PC-9 (cell line): ENCODE data around the gene TMEM63C.

Experiments used
- EZH2 ChIP-seq: fragments of 200-600 bp; sonication (generic); IDR thresholded peaks from 2 replicates; pipeline ENCODE4 v1.8.0; 2017; ENCODE audit warnings: antibody characterized with exemption, low read depth
- TF ChIP-seq, protein P1 (sequence below): fragments of 200-600 bp; sonication (generic); conservative IDR thresholded peaks from 2 replicates; pipeline ENCODE4 v1.6.1; 2017; ENCODE audit warnings: mixed run types, antibody characterized with exemption, mild to moderate bottlenecking, moderate library complexity

DNA sequence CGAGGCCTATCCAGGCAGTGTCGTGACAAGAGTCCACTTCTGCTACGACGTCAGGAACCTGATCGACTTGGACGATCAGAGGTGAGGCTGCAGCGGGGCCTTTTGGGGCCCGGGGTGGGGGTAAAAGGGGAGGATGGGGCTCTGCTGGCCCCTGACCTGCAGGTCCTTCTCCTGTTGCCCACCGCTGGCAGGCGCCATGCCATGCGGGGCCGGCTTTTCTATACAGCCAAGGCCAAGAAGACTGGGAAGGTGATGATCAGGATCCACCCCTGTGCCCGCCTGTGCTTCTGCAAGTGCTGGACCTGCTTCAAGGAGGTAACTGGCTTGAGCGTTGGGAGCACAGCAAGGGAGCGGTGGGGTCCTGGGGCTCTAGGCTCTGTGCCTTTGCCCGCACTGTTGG, 57.8 kb downstream of the TMEM63C start:
- TF ChIP-seq, protein P1, sequence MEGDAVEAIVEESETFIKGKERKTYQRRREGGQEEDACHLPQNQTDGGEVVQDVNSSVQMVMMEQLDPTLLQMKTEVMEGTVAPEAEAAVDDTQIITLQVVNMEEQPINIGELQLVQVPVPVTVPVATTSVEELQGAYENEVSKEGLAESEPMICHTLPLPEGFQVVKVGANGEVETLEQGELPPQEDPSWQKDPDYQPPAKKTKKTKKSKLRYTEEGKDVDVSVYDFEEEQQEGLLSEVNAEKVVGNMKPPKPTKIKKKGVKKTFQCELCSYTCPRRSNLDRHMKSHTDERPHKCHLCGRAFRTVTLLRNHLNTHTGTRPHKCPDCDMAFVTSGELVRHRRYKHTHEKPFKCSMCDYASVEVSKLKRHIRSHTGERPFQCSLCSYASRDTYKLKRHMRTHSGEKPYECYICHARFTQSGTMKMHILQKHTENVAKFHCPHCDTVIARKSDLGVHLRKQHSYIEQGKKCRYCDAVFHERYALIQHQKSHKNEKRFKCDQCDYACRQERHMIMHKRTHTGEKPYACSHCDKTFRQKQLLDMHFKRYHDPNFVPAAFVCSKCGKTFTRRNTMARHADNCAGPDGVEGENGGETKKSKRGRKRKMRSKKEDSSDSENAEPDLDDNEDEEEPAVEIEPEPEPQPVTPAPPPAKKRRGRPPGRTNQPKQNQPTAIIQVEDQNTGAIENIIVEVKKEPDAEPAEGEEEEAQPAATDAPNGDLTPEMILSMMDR = no peak
- TF ChIP-seq EZH2 = no peak
